GM13976 (cell line): ENCODE results near the gene OTOGL.

Experiments used
- DNase-seq: peaks from one replicate; pipeline ENCODE4 v3.0.0; 2012; ENCODE audit warnings: low spot score
- in situ Hi-C: fragments of 300-500 bp; cut with MboI; formaldehyde crosslinking; loops from one replicate; pipeline ENCODE4 v1.12.0; 2022; ENCODE audit warnings: low sequenced_read_pairs, mixed read lengths, inconsistent platforms; ENCODE audit not compliant: unreplicated experiment
- TF ChIP-seq, protein P1 (sequence below): IDR thresholded peaks from 2 replicates; pipeline ENCODE4 v1.5.1; 2012; ENCODE audit warnings: borderline replicate concordance, mild to moderate bottlenecking; ENCODE audit not compliant: insufficient read depth; ENCODE audit errors: extremely low read depth, missing control alignments, control extremely low read depth

Gene OTOGL

DNA sequence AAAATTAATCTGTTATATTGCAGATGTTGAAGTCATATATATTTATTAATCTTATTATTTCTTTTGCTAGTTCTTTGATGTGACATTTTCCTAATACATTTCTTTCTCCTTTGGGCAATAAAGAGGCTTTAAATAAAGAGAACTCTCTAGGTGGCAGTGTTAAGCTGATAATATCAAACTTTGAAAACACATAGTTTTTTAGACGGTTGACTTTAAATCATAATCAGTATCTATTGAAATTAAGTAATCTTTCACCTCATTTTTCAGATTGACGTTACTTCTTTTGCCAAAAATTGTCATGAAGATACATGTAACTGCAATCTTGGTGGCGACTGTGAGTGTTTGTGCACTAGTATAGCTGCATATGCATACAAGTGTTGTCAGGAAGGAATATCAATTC lies 213.9 kb downstream of the OTOGL start:
- in situ Hi-C loops: no loop called here
- DNase-seq: no peak
- TF ChIP-seq, protein P1, sequence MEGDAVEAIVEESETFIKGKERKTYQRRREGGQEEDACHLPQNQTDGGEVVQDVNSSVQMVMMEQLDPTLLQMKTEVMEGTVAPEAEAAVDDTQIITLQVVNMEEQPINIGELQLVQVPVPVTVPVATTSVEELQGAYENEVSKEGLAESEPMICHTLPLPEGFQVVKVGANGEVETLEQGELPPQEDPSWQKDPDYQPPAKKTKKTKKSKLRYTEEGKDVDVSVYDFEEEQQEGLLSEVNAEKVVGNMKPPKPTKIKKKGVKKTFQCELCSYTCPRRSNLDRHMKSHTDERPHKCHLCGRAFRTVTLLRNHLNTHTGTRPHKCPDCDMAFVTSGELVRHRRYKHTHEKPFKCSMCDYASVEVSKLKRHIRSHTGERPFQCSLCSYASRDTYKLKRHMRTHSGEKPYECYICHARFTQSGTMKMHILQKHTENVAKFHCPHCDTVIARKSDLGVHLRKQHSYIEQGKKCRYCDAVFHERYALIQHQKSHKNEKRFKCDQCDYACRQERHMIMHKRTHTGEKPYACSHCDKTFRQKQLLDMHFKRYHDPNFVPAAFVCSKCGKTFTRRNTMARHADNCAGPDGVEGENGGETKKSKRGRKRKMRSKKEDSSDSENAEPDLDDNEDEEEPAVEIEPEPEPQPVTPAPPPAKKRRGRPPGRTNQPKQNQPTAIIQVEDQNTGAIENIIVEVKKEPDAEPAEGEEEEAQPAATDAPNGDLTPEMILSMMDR: no peak

- TF ChIP-seq, protein P1: no peak
- in situ Hi-C loops: no loop called here
- no peak for DNase-seq
Measured at GRCh38 chr12:80314741-80315140, 215.4 kb downstream of the OTOGL start.

- in situ Hi-C loops: no loop called here
- DNase-seq: no peak
Measured at GRCh38 chr12:80316222-80316621, 216.9 kb downstream of the OTOGL start.

GRCh38 chr12:80317307-80317706 lies 218.0 kb downstream of the OTOGL start:
- DNase-seq: no peak
- in situ Hi-C loops: no loop called here
- TF ChIP-seq, protein P1: no peak

More at GRCh38 chr12:80316222-80316621, 216.9 kb downstream of the OTOGL start:
- TF ChIP-seq, protein P1: no peak

GRCh38 chr12:80317899-80318298 lies 218.6 kb downstream of the OTOGL start:
- DNase-seq: no peak
- in situ Hi-C loops: no loop called here
- TF ChIP-seq, protein P1: no peak

DNA sequence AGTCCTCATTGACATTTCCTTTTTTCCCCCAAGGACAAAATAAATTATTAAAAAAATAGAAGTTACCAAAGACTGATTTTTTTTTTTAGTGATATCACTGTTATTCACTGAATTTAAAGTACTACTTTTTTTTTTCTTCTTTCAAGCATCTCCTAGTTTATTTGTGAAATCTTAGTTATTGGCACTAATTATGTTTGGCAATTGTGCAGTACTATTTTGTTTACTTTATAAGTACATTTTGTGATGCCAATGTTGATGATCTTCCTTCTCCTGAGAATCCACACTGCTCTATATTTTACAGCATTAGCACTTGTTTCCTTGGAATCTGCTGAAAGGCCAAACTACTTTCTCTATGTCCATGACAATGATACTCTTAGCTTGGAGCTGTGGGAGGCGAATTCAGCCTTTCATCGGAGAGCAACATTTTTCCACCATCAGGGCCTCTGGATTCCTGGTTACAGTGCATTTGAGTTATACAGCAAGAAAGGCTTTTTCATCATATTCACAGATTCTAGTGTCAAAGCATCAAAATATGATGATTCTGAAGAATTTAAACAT lies 220.9 kb downstream of the OTOGL start:
- DNase-seq: no peak
- in situ Hi-C loops: no loop called here
- TF ChIP-seq, protein P1: no peak
